ENCODE results near the gene KRTAP10-7.

KRTAP10-7 gene

GRCh38 chr21:44616591-44616926 lies 16.2 kb downstream of the KRTAP10-7 start:
- TF ChIP-seq SIN3A (IDR thresholded peaks at IDR 0.05; ENCODE audit: borderline replicate concordance, insufficient read depth, low read length) (no peak), REST (IDR thresholded peaks at IDR 0.05; ENCODE audit: insufficient read depth in 1 of 2, low read depth in 2 of 2, low read length in 2 of 2) (no peak), FOXP2 (optimal IDR thresholded peaks at IDR 0.05; ENCODE audit: borderline replicate concordance, extremely low read depth, extremely low read length, insufficient read depth) (no peak), TAF1 (IDR thresholded peaks at IDR 0.05; ENCODE audit: borderline replicate concordance, insufficient read depth, low read length) (no peak), POLR2AphosphoS5 (IDR thresholded peaks at IDR 0.05; ENCODE audit: low read depth, low read length) (no peak)

DNA sequence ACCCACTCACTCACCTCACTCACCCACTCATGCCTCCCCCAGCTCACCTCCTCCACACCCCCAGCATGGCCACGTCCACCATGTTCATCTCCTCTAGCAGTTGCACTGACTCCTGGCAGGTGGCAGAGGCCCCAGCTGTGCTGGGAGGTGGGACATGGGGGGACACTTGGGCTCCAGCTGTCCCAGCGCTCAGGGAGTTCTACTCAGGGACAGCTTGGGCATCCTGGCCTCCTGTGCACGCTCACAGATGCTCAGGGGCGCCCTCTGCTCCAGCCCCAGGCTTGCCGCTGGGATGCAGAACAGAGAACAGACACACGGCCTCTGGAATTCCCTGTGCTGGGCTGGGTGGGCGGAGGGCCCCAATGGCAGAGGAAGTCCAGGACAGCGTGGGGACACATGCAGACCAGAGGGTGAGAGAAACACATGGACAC lies 16.7 kb downstream of the KRTAP10-7 start:
- TF ChIP-seq SIN3A (IDR thresholded peaks at IDR 0.05; ENCODE audit: borderline replicate concordance, insufficient read depth, low read length) (no peak), TAF1 (IDR thresholded peaks at IDR 0.05; ENCODE audit: borderline replicate concordance, insufficient read depth, low read length) (no peak), REST (IDR thresholded peaks at IDR 0.05; ENCODE audit: insufficient read depth in 1 of 2, low read depth in 2 of 2, low read length in 2 of 2) (no peak), FOXP2 (optimal IDR thresholded peaks at IDR 0.05; ENCODE audit: borderline replicate concordance, extremely low read depth, extremely low read length, insufficient read depth) (no peak), POLR2AphosphoS5 (IDR thresholded peaks at IDR 0.05; ENCODE audit: low read depth, low read length) (no peak)

DNA sequence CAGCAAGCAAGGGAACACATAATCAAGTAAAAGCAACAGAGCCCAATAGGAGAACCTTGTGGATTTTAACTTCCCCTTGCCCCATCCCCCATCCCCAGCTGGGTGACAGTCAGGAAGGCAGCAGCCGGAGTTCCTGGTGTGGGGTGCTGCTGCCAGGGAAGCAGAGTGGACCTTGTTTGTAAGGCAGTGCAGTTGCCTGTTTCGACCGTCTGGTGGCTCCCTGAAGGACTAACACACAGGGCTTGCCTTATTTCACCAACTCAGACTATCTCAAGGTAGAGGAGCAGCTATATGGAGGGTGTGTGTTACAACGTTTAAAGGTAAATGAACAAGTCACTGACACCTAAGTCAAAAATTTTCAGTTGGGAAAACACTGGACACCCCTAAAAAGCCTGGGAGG lies 18.1 kb downstream of the KRTAP10-7 start:
- TF ChIP-seq REST (IDR thresholded peaks at IDR 0.05; ENCODE audit: insufficient read depth in 1 of 2, low read depth in 2 of 2, low read length in 2 of 2) (no peak), POLR2AphosphoS5 (IDR thresholded peaks at IDR 0.05; ENCODE audit: low read depth, low read length) (no peak), FOXP2 (optimal IDR thresholded peaks at IDR 0.05; ENCODE audit: borderline replicate concordance, extremely low read depth, extremely low read length, insufficient read depth) (no peak), TAF1 (IDR thresholded peaks at IDR 0.05; ENCODE audit: borderline replicate concordance, insufficient read depth, low read length) (no peak), SIN3A (IDR thresholded peaks at IDR 0.05; ENCODE audit: borderline replicate concordance, insufficient read depth, low read length) (no peak)

GRCh38 chr21:44618909-44619308 lies 18.5 kb downstream of the KRTAP10-7 start:
- TF ChIP-seq REST (IDR thresholded peaks at IDR 0.05; ENCODE audit: insufficient read depth in 1 of 2, low read depth in 2 of 2, low read length in 2 of 2) (no peak), POLR2AphosphoS5 (IDR thresholded peaks at IDR 0.05; ENCODE audit: low read depth, low read length) (no peak), SIN3A (IDR thresholded peaks at IDR 0.05; ENCODE audit: borderline replicate concordance, insufficient read depth, low read length) (no peak), TAF1 (IDR thresholded peaks at IDR 0.05; ENCODE audit: borderline replicate concordance, insufficient read depth, low read length) (no peak), FOXP2 (optimal IDR thresholded peaks at IDR 0.05; ENCODE audit: borderline replicate concordance, extremely low read depth, extremely low read length, insufficient read depth) (no peak)

GRCh38 chr21:44619886-44620285 lies 19.5 kb downstream of the KRTAP10-7 start:
- TF ChIP-seq REST (IDR thresholded peaks at IDR 0.05; ENCODE audit: insufficient read depth in 1 of 2, low read depth in 2 of 2, low read length in 2 of 2): no peak
- TF ChIP-seq SIN3A (IDR thresholded peaks at IDR 0.05; ENCODE audit: borderline replicate concordance, insufficient read depth, low read length): no peak
- TF ChIP-seq POLR2AphosphoS5 (IDR thresholded peaks at IDR 0.05; ENCODE audit: low read depth, low read length): no peak
- TF ChIP-seq FOXP2 (optimal IDR thresholded peaks at IDR 0.05; ENCODE audit: borderline replicate concordance, extremely low read depth, extremely low read length, insufficient read depth): no peak
- TF ChIP-seq TAF1 (IDR thresholded peaks at IDR 0.05; ENCODE audit: borderline replicate concordance, insufficient read depth, low read length): no peak

Measured in PFSK-1 (cell line).